HEK293 (cell line): Measurements from ENCODE around the gene COL11A2.

Experiments
- PRDM1 ChIP-seq: fragments of 450-650 bp; formaldehyde crosslinking; IDR thresholded peaks from 2 replicates; pipeline ENCODE4; 2016; ENCODE audit warnings: missing biosample characterization, missing genetic modification characterization
- SALL2 ChIP-seq: fragments of 450-650 bp; formaldehyde crosslinking; IDR thresholded peaks from 2 replicates; pipeline ENCODE4 v1.5.0; 2017; ENCODE audit warnings: missing biosample characterization, mild to moderate bottlenecking, missing genetic modification characterization, borderline replicate concordance
- TRIM28 ChIP-seq: IDR thresholded peaks from 2 replicates; pipeline ENCODE4 v1.6.1; 2011; ENCODE audit warnings: low read length, control low read depth, borderline replicate concordance
- ZBTB21 ChIP-seq: fragments of 450-650 bp; formaldehyde crosslinking; IDR thresholded peaks from 2 replicates; pipeline ENCODE4 v1.5.1; 2017; ENCODE audit warnings: missing biosample characterization, missing genetic modification characterization
- ZNF138 ChIP-seq: fragments of 450-650 bp; formaldehyde crosslinking; IDR thresholded peaks from 2 replicates; pipeline ENCODE4 v1.5.1; 2016; ENCODE audit warnings: missing biosample characterization, missing genetic modification characterization, borderline replicate concordance
- ZNF16 ChIP-seq: fragments of 450-650 bp; formaldehyde crosslinking; IDR thresholded peaks from 2 replicates; pipeline ENCODE4 v1.5.1; 2016; ENCODE audit warnings: low read depth, missing biosample characterization, missing genetic modification characterization
- ZNF184 ChIP-seq: fragments of 450-650 bp; IDR thresholded peaks from 2 replicates; pipeline ENCODE4 v1.5.1; 2018; ENCODE audit warnings: missing biosample characterization, mild to moderate bottlenecking, missing genetic modification characterization
- ZNF24 ChIP-seq: fragments of 450-650 bp; formaldehyde crosslinking; IDR thresholded peaks from 2 replicates; pipeline ENCODE4 v1.5.1; 2016; ENCODE audit warnings: missing biosample characterization, missing genetic modification characterization
- ZNF311 ChIP-seq: fragments of 450-650 bp; formaldehyde crosslinking; IDR thresholded peaks from 2 replicates; pipeline ENCODE4 v1.5.1; 2017; ENCODE audit warnings: missing biosample characterization, missing genetic modification characterization, borderline replicate concordance
- TF ChIP-seq, protein P1 (sequence below): fragments of 450-650 bp; formaldehyde crosslinking; IDR thresholded peaks from 2 replicates; pipeline ENCODE4 v1.5.1; 2016; ENCODE audit warnings: missing biosample characterization, missing genetic modification characterization
- TF ChIP-seq, protein P2 (sequence below): IDR thresholded peaks from 2 replicates; pipeline ENCODE4 v1.6.1; 2011; ENCODE audit warnings: mild to moderate bottlenecking, low read depth, low read length, borderline replicate concordance
- TF ChIP-seq, protein P3 (sequence below): fragments of 450-650 bp; formaldehyde crosslinking; IDR thresholded peaks from 2 replicates; pipeline ENCODE4 v1.5.1; 2016; ENCODE audit warnings: missing biosample characterization, missing genetic modification characterization
- TF ChIP-seq, protein P4 (sequence below): fragments of 450-650 bp; formaldehyde crosslinking; IDR thresholded peaks from 2 replicates; pipeline ENCODE4 v1.5.1; 2016; ENCODE audit warnings: missing biosample characterization, missing genetic modification characterization, low read depth

DNA sequence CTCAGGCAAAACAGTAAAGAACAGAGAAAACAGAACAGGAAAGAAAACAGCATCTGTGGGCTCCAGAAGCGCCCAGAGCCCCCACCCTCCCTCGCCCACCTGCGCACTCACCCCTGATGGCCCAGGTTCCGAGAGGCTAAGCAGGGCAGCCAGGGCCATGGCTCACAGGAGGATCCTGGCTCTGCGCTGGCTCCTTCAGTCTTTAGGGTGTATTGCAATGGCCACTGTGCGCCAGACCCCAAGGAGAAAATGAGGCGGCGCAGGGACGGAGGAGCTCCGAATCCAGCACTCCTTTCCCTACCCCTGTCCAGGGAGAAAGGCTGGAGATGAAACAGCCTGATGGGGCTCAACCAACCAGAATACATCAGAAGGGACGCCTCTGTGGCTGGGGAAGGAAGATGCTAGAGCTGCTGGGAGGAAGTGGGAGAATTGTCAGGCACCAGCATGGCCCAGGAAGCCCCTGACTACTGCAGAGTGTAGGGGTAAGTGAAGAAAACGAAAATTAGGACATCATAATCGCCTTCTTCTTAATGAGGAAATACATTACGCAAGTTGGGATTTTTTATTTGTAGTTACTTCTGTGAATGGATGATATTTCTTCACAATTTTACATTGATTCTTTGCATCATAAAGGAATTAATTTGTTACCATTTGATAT lies 49.0 kb downstream of the COL11A2 start:
- TF ChIP-seq SALL2 (tag by site-specific recombination) (no peak), ZBTB21 (tag by site-specific recombination) (no peak), ZNF311 (tag by site-specific recombination) (no peak), ZNF24 (no peak), ZNF184 (no peak), TRIM28 (no peak), ZNF138 (tag by site-specific recombination) (no peak), PRDM1 (no peak), ZNF16 (no peak)
- TF ChIP-seq, protein P1, sequence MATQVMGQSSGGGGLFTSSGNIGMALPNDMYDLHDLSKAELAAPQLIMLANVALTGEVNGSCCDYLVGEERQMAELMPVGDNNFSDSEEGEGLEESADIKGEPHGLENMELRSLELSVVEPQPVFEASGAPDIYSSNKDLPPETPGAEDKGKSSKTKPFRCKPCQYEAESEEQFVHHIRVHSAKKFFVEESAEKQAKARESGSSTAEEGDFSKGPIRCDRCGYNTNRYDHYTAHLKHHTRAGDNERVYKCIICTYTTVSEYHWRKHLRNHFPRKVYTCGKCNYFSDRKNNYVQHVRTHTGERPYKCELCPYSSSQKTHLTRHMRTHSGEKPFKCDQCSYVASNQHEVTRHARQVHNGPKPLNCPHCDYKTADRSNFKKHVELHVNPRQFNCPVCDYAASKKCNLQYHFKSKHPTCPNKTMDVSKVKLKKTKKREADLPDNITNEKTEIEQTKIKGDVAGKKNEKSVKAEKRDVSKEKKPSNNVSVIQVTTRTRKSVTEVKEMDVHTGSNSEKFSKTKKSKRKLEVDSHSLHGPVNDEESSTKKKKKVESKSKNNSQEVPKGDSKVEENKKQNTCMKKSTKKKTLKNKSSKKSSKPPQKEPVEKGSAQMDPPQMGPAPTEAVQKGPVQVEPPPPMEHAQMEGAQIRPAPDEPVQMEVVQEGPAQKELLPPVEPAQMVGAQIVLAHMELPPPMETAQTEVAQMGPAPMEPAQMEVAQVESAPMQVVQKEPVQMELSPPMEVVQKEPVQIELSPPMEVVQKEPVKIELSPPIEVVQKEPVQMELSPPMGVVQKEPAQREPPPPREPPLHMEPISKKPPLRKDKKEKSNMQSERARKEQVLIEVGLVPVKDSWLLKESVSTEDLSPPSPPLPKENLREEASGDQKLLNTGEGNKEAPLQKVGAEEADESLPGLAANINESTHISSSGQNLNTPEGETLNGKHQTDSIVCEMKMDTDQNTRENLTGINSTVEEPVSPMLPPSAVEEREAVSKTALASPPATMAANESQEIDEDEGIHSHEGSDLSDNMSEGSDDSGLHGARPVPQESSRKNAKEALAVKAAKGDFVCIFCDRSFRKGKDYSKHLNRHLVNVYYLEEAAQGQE (tag by site-specific recombination): no peak
- TF ChIP-seq, protein P2, sequence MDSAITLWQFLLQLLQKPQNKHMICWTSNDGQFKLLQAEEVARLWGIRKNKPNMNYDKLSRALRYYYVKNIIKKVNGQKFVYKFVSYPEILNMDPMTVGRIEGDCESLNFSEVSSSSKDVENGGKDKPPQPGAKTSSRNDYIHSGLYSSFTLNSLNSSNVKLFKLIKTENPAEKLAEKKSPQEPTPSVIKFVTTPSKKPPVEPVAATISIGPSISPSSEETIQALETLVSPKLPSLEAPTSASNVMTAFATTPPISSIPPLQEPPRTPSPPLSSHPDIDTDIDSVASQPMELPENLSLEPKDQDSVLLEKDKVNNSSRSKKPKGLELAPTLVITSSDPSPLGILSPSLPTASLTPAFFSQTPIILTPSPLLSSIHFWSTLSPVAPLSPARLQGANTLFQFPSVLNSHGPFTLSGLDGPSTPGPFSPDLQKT: no peak
- TF ChIP-seq, protein P3, sequence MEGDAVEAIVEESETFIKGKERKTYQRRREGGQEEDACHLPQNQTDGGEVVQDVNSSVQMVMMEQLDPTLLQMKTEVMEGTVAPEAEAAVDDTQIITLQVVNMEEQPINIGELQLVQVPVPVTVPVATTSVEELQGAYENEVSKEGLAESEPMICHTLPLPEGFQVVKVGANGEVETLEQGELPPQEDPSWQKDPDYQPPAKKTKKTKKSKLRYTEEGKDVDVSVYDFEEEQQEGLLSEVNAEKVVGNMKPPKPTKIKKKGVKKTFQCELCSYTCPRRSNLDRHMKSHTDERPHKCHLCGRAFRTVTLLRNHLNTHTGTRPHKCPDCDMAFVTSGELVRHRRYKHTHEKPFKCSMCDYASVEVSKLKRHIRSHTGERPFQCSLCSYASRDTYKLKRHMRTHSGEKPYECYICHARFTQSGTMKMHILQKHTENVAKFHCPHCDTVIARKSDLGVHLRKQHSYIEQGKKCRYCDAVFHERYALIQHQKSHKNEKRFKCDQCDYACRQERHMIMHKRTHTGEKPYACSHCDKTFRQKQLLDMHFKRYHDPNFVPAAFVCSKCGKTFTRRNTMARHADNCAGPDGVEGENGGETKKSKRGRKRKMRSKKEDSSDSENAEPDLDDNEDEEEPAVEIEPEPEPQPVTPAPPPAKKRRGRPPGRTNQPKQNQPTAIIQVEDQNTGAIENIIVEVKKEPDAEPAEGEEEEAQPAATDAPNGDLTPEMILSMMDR (tag by site-specific recombination): no peak
- TF ChIP-seq, protein P4, sequence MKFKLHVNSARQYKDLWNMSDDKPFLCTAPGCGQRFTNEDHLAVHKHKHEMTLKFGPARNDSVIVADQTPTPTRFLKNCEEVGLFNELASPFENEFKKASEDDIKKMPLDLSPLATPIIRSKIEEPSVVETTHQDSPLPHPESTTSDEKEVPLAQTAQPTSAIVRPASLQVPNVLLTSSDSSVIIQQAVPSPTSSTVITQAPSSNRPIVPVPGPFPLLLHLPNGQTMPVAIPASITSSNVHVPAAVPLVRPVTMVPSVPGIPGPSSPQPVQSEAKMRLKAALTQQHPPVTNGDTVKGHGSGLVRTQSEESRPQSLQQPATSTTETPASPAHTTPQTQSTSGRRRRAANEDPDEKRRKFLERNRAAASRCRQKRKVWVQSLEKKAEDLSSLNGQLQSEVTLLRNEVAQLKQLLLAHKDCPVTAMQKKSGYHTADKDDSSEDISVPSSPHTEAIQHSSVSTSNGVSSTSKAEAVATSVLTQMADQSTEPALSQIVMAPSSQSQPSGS: no peak
